ENCODE results near the gene C5.

DNA sequence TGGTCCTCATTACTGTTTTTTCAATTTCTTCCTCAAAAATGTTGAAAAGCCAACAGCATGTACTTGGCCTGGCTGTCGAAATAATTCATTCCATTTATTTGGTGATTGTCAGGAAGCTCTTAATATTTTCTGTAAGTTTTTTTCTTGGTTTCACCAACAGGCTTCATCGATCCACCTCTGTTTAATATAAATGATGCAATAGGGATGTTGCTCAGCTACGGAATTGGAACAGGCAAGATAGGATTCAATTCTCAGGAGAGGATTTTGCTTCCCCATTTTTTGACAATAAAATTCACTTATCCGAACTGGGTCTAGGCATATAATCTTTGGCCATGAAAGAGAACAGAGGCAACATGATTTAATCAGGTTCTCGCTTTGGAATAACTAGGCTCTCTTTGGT is 30.8 kb downstream of the C5 start:
- no peak for TF ChIP-seq POLR2AphosphoS5 (IDR thresholded peaks at IDR 0.05; ENCODE audit: low read depth, low read length)
- no peak for TF ChIP-seq PAX5 (IDR thresholded peaks at IDR 0.05; ENCODE audit: insufficient read depth, low read length, severe bottlenecking)
- TF ChIP-seq TAF1 (IDR thresholded peaks at IDR 0.05; ENCODE audit: low read depth, low read length) = no peak
